PC-3 (cell line): ENCODE measurements around the gene TMEM114.

Experiments
- EZH2 ChIP-seq: fragments of 300-600 bp; sonication (generic); IDR thresholded peaks from one replicate; pipeline ENCODE4 v1.6.1; 2017; ENCODE audit warnings: antibody characterized with exemption, mild to moderate bottlenecking, low read length; ENCODE audit not compliant: unreplicated experiment
- EZH2phosphoT487 ChIP-seq: fragments of 300-600 bp; sonication (generic); IDR thresholded peaks from 2 replicates; pipeline ENCODE4 v1.6.1; 2018; ENCODE audit warnings: mild to moderate bottlenecking, antibody characterized with exemption, low read length, borderline replicate concordance
- TF ChIP-seq, protein P1 (sequence below): fragments of 300-600 bp; sonication (generic); conservative IDR thresholded peaks from 2 replicates; pipeline ENCODE4 v1.5.1; 2017; ENCODE audit warnings: antibody characterized with exemption, low read depth, mild to moderate bottlenecking, low read length

GRCh38 chr16:8522757-8523156, 67.6 kb downstream of the TMEM114 start:
- TF ChIP-seq, protein P1, sequence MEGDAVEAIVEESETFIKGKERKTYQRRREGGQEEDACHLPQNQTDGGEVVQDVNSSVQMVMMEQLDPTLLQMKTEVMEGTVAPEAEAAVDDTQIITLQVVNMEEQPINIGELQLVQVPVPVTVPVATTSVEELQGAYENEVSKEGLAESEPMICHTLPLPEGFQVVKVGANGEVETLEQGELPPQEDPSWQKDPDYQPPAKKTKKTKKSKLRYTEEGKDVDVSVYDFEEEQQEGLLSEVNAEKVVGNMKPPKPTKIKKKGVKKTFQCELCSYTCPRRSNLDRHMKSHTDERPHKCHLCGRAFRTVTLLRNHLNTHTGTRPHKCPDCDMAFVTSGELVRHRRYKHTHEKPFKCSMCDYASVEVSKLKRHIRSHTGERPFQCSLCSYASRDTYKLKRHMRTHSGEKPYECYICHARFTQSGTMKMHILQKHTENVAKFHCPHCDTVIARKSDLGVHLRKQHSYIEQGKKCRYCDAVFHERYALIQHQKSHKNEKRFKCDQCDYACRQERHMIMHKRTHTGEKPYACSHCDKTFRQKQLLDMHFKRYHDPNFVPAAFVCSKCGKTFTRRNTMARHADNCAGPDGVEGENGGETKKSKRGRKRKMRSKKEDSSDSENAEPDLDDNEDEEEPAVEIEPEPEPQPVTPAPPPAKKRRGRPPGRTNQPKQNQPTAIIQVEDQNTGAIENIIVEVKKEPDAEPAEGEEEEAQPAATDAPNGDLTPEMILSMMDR, result no peak
- no peak for TF ChIP-seq EZH2
- TF ChIP-seq EZH2phosphoT487, result no peak
